Liver (tissue), 9 donors: ENCODE results near the gene CUL2. TPM values are rescaled to one million over a fixed set of nuclear protein-coding genes. Genes with fewer than 3 reads are reported as not detected.

Source experiments
- DNase-seq: peaks from one replicate; pipeline ENCODE4 v3.0.0-alpha.2; 2017; ENCODE audit warnings: low spot score
- H3K27ac ChIP-seq, 2 donors: one replicate each; pipeline ENCODE4 v1.7.0; 2013; ENCODE audit warnings: inconsistent platforms in 2 of 2, low read length in 2 of 2, control low read depth in 1 of 2, low read depth in 1 of 2, mild to moderate bottlenecking in 1 of 2
- H3K27me3 ChIP-seq, 4 donors: one replicate each; pipeline versions ENCODE4 v1.6.1 to v1.7.0; 2013; ENCODE audit warnings: low read length in 3 of 4, inconsistent platforms in 1 of 4, mild to moderate bottlenecking in 1 of 4, moderate library complexity in 1 of 4; ENCODE audit not compliant: control insufficient read depth in 4 of 4, insufficient read depth in 4 of 4
- H3K36me3 ChIP-seq, 4 donors: one replicate each; pipeline versions ENCODE4 v1.6.1 to v1.7.0; 2013; ENCODE audit warnings: low read length in 3 of 4, mild to moderate bottlenecking in 3 of 4, low read depth in 1 of 4, moderate library complexity in 1 of 4; ENCODE audit not compliant: control insufficient read depth in 4 of 4, insufficient read depth in 3 of 4
- H3K4me1 ChIP-seq, 4 donors: one replicate each; pipeline versions ENCODE4 v1.6.1 to v1.7.0; 2013; ENCODE audit warnings: low read length in 3 of 4, mild to moderate bottlenecking in 3 of 4, moderate library complexity in 1 of 4; ENCODE audit not compliant: control insufficient read depth in 4 of 4, insufficient read depth in 4 of 4
- H3K4me3 ChIP-seq, 3 donors: one replicate each; pipeline versions ENCODE4 v1.6.1 to v1.7.0; 2013; ENCODE audit warnings: low read length in 3 of 3, control low read depth in 1 of 3, low read depth in 1 of 3, mild to moderate bottlenecking in 1 of 3
- H3K9ac ChIP-seq, 2 donors: one replicate each; pipeline ENCODE4 v1.7.0; 2013; ENCODE audit warnings: low read length in 2 of 2, mild to moderate bottlenecking in 2 of 2, moderate library complexity in 2 of 2, control low read depth in 1 of 2, low read depth in 1 of 2
- H3K9me3 ChIP-seq, 4 donors: one replicate each; pipeline versions ENCODE4 v1.6.1 to v1.7.0; 2013; ENCODE audit warnings: low read length in 3 of 4; ENCODE audit not compliant: control insufficient read depth in 4 of 4
- ATF3 ChIP-seq: IDR thresholded peaks from 2 replicates; pipeline ENCODE4 v1.6.1; 2016; ENCODE audit warnings: antibody characterized with exemption
- CTCF ChIP-seq: fragments of 150-350 bp; IDR thresholded peaks from 2 replicates; pipeline ENCODE4 v1.5.1; 2017; ENCODE audit warnings: improper control_type of control experiment, low read depth, low read length; ENCODE audit not compliant: missing input control
- EGR1 ChIP-seq, 2 donors: IDR thresholded peaks; 2 replicates each; pipeline ENCODE4 v1.6.1; 2016 to 2018; ENCODE audit warnings: antibody characterized with exemption in 2 of 2, low read depth in 2 of 2
- FOXA1 ChIP-seq: IDR thresholded peaks from 2 replicates; pipeline ENCODE4 v1.6.1; 2016; ENCODE audit warnings: antibody characterized with exemption
- FOXA2 ChIP-seq: IDR thresholded peaks from 2 replicates; pipeline ENCODE4 v1.6.1; 2016; ENCODE audit warnings: antibody characterized with exemption
- GABPA ChIP-seq, 2 donors: IDR thresholded peaks in 1 of 2; conservative IDR thresholded peaks in 1 of 2; 2 replicates each; pipeline ENCODE4 v1.6.1; 2016; ENCODE audit warnings: antibody characterized with exemption in 2 of 2, mild to moderate bottlenecking in 1 of 2, moderate library complexity in 1 of 2
- HNF4A ChIP-seq, 2 donors: conservative IDR thresholded peaks; 2 replicates each; pipeline ENCODE4 v1.6.1; 2016; ENCODE audit warnings: antibody characterized with exemption in 2 of 2, mild to moderate bottlenecking in 2 of 2
- HNF4G ChIP-seq: IDR thresholded peaks from 2 replicates; pipeline ENCODE4 v1.6.1; 2016; ENCODE audit warnings: antibody characterized with exemption
- JUND ChIP-seq, 2 donors: IDR thresholded peaks; 2 replicates each; pipeline ENCODE4 v1.6.1; 2016; ENCODE audit warnings: antibody characterized with exemption in 2 of 2
- MAX ChIP-seq: IDR thresholded peaks from 2 replicates; pipeline ENCODE4 v1.6.1; 2016; ENCODE audit warnings: antibody characterized with exemption
- NR2F2 ChIP-seq: IDR thresholded peaks from 2 replicates; pipeline ENCODE4 v1.6.1; 2016; ENCODE audit warnings: antibody characterized with exemption
- RAD21 ChIP-seq, 2 donors: IDR thresholded peaks; 2 replicates each; pipeline ENCODE4 v1.6.1; 2016; ENCODE audit warnings: antibody characterized with exemption in 2 of 2, mild to moderate bottlenecking in 2 of 2
- REST ChIP-seq: IDR thresholded peaks from 2 replicates; pipeline ENCODE4 v1.6.1; 2016; ENCODE audit warnings: antibody characterized with exemption, mild to moderate bottlenecking
- RXRA ChIP-seq, 2 donors: IDR thresholded peaks; 2 replicates each; pipeline ENCODE4 v1.6.1; 2017 to 2018; ENCODE audit warnings: antibody characterized with exemption in 2 of 2, mild to moderate bottlenecking in 1 of 2
- SP1 ChIP-seq: IDR thresholded peaks from 2 replicates; pipeline ENCODE4 v1.6.1; 2018; ENCODE audit warnings: antibody characterized with exemption, mild to moderate bottlenecking
- TAF1 ChIP-seq: conservative IDR thresholded peaks from 2 replicates; pipeline ENCODE4 v1.6.1; 2016; ENCODE audit warnings: antibody characterized with exemption, mild to moderate bottlenecking
- YY1 ChIP-seq: IDR thresholded peaks from 2 replicates; pipeline ENCODE4 v1.6.1; 2016; ENCODE audit warnings: antibody characterized with exemption, mild to moderate bottlenecking
- ZBTB33 ChIP-seq: IDR thresholded peaks from 2 replicates; pipeline ENCODE4 v1.6.1; 2016; ENCODE audit warnings: antibody characterized with exemption
- WGBS: extraction: QIAGEN DNeasy Blood & Tissue Kit; methylation state at CpG from one replicate; pipeline ENCODE4 v1.1.7; 2013; 5-methylcytosine and 5-hydroxymethylcytosine counted together
- polyA plus RNA-seq, 2 donors: library from polyadenylated mRNA; stranded (reverse) in 1 of 2; unstranded in 1 of 2; fragments of 200-250 nt in 1 of 2; fragments of >200 nt in 1 of 2; fragmentation: Nextera tagmentation in 1 of 2; extraction: Ambion mirVana in 1 of 2; gene quantifications; one replicate each; pipeline versions ENCODE4 v1.2.1 to v1.2.3, GENCODE V29; 2013 to 2015
- total RNA-seq, 2 donors: library from RNA; depleted of rRNA; stranded (reverse); fragments of >200 nt; gene quantifications; one replicate each; pipeline ENCODE4 v1.2.3, GENCODE V29; 2014
- donor health status: healthy.
- donor health status: healthy.
- donor health status: healthy.
- donor health status: healthy.
- donor health status: healthy.

CUL2 gene
- total and polyA plus RNA-seq, 4 donors: 8.6 to 14.1 (median 12.1) TPM

DNA sequence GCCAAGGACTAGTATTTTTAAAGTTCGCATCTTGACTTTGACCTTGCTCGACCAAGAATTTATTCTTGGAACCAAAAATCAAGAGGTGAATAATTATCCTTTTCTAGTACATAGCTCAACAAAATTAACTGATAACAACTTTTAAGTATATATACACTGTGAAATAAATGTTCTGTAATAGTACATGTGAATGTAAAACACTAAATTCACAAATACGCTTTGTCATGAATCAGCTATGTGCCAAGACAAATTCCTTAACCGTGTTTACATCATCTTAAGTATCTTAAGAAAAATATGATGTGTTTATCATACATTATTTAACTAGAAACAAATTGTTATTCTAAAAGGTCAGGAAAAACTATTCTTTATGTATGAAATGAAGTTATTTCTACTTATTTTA lies 83.3 kb downstream of the CUL2 start:
- no peaks in the 10 kb centered on the region for H3K27me3 ChIP-seq
- no peak overlapping the region for H3K27ac ChIP-seq
- H3K4me1 ChIP-seq: no peaks in the 10 kb centered on the region
- no peak for DNase-seq
- no peak overlapping the region for H3K4me3 ChIP-seq
- TF ChIP-seq SP1 (no peak), RXRA (IDR thresholded peaks at IDR 0.05) (no peak), HNF4G (no peak), JUND (IDR thresholded peaks at IDR 0.05) (no peak), FOXA1 (no peak), ZBTB33 (no peak), YY1 (no peak), NR2F2 (no peak), GABPA (IDR thresholded peaks at IDR 0.05 in 1 of 2, conservative IDR thresholded peaks at IDR 0.05 in 1 of 2) (no peak), HNF4A (conservative IDR thresholded peaks at IDR 0.05) (no peak)
- peaks cover 0 to 18% (median 10%) of the 10 kb centered on the region in 4 donors for H3K36me3 ChIP-seq
- WGBS: 95% methylated on average over 4 of the region's 4 CpGs
- no peaks in the 10 kb centered on the region for H3K9me3 ChIP-seq
- H3K9ac ChIP-seq: no peak overlapping the region

DNA sequence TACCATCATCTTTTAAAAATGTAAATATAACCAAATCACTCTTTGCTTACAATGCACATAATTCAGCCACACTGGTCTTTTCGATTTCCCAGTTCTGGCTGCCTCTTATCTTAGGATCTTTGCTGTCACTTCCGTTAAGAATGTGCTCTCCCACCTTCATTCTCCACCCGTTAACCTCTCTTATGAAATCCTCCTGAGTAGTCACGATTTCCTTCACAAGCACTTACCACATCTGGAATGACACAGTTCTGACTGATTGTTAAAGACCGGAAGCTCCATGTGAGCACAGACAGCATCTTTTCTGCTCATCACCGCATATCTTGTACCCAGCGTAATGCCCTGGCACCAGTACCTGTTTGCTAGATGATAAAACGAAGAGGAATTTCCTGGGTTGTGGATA lies 84.3 kb downstream of the CUL2 start:
- H3K36me3 ChIP-seq: peaks cover 0 to 16% (median 7%) of the 10 kb centered on the region in 4 donors
- TF ChIP-seq GABPA (IDR thresholded peaks at IDR 0.05 in 1 of 2, conservative IDR thresholded peaks at IDR 0.05 in 1 of 2): no peak
- TF ChIP-seq REST: no peak
- WGBS: 89% methylated on average over 8 of the region's 8 CpGs

GRCh38 chr10:35004651-35005050 lies 85.5 kb downstream of the CUL2 start:
- no peak overlapping the region for H3K9ac ChIP-seq
- H3K36me3 ChIP-seq: peaks cover 0 to 6% (median 3%) of the 10 kb centered on the region in 4 donors
- H3K4me3 ChIP-seq: no peak overlapping the region
- 90% methylated on average over 3 of the region's 3 CpGs for WGBS
- no peaks in the 10 kb centered on the region for H3K4me1 ChIP-seq
- H3K27me3 ChIP-seq: no peaks in the 10 kb centered on the region
- no peaks in the 10 kb centered on the region for H3K9me3 ChIP-seq
- H3K27ac ChIP-seq: no peak overlapping the region
- DNase-seq: no peak
- TF ChIP-seq MAX (no peak), ATF3 (no peak), YY1 (no peak), JUND (IDR thresholded peaks at IDR 0.05) (no peak), NR2F2 (no peak), SP1 (no peak), FOXA2 (no peak), HNF4A (conservative IDR thresholded peaks at IDR 0.05) (no peak), TAF1 (no peak), CTCF (no peak), HNF4G (no peak), FOXA1 (no peak), EGR1 (IDR thresholded peaks at IDR 0.05; ENCODE audit: low read depth in 2 of 2) (no peak), GABPA (IDR thresholded peaks at IDR 0.05 in 1 of 2, conservative IDR thresholded peaks at IDR 0.05 in 1 of 2) (no peak), RAD21 (IDR thresholded peaks at IDR 0.05) (no peak), RXRA (IDR thresholded peaks at IDR 0.05) (no peak), ZBTB33 (no peak)

More for the DNA sequence above, 84.3 kb downstream of the CUL2 start:
- Histone ChIP-seq H3K27me3 (no peaks in the 10 kb centered on the region), H3K27ac (no peak overlapping the region), H3K4me1 (no peaks in the 10 kb centered on the region), H3K9ac (no peak overlapping the region), H3K4me3 (no peak overlapping the region), H3K9me3 (no peaks in the 10 kb centered on the region)
- DNase-seq: no peak
